NCI-H2196 (cell line): ENCODE results near the gene KNDC1.

Experiments
- DNase-seq: peaks from one replicate; lab custom pipeline; 2025; ENCODE audit not compliant: unreplicated experiment; lab: John Stamatoyannopoulos, UW

The KNDC1 gene

DNA sequence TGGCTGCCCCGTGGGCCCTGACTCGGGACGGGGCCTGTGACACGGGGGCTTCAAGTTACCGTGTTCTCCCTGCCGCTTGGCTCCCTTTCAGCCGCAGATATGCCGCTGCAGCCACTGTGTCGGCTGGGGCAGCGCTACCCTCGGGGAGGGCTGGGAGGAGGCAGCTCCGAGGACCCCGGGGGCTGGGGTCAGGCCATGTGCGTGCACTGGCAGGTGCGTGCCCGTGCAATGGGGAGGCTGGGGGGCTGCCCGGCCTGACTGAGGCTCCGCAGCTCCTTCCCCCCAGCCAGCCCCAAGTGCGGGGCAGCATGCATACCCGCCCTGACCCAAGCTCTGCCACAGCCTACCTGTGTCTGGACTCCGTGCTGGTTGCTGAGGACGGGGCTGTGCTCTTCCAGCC, 29.2 kb downstream of the KNDC1 start:
- DNase-seq = no peak

- DNase-seq = no peak
Measured at GRCh38 chr10:133189726-133190125, 29.7 kb downstream of the KNDC1 start.

DNA sequence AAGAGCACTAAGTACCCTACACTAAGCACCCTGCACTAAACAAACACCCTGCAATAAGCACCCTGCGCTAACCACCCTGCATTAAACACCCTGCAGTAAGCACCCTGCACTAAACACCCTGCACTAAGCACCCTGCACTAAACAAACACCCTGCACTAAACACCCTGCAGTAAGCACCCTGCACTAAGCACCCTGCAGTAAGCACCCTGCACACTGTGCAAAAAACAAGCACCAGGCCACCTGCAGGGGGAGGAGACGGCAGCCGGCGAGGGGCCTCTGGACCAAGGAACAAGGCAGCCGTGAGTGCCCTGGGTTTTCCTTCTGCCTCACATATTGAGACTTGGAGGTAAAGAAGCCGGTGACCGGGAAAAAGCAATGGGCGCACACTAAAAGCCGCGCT, 30.2 kb downstream of the KNDC1 start:
- no peak for DNase-seq

DNA sequence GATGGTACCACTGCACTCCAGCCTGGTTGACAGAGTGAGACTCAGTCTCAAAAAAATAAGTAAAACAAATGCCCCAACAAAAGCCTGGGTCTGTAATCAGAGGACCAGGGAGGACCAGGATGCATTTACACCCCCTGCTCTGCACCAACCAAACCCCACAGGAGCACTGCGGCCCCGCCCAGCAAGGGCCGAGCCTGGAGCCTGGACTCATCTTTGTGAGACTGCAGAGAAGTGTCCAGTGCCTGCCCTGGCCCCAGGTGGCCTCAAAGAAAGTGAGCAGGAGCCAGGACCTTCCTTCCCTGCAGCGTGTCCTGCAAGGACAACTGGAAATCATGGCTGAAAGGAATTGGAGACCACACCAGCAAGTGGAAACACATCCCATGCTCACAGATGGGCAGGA, 31.6 kb downstream of the KNDC1 start:
- no peak for DNase-seq

DNA sequence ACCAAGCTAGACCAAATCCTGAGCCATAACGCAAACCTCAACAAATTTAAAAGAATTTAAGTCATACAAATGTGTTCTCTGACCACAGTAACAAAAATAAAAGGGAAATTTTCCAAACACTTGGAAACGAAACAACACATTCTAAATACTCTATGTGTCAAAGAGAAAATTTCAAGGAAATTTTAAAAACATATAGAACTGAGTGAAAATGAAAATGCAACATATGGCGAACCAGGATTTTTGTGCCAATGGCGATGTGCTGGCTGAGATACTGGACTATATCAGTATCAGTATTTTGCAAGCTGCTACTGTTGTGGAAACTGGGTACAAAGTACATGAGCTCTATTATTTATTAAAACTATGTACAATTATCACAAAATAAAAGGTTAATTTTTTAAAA, 34.1 kb downstream of the KNDC1 start:
- no peak for DNase-seq

GRCh38 chr10:133195096-133195495, 35.1 kb downstream of the KNDC1 start:
- no peak for DNase-seq

- DNase-seq = no peak
Measured at GRCh38 chr10:133195611-133196010, 35.6 kb downstream of the KNDC1 start.

GRCh38 chr10:133196221-133196915, 36.3 kb downstream of the KNDC1 start:
- no peak for DNase-seq

DNA sequence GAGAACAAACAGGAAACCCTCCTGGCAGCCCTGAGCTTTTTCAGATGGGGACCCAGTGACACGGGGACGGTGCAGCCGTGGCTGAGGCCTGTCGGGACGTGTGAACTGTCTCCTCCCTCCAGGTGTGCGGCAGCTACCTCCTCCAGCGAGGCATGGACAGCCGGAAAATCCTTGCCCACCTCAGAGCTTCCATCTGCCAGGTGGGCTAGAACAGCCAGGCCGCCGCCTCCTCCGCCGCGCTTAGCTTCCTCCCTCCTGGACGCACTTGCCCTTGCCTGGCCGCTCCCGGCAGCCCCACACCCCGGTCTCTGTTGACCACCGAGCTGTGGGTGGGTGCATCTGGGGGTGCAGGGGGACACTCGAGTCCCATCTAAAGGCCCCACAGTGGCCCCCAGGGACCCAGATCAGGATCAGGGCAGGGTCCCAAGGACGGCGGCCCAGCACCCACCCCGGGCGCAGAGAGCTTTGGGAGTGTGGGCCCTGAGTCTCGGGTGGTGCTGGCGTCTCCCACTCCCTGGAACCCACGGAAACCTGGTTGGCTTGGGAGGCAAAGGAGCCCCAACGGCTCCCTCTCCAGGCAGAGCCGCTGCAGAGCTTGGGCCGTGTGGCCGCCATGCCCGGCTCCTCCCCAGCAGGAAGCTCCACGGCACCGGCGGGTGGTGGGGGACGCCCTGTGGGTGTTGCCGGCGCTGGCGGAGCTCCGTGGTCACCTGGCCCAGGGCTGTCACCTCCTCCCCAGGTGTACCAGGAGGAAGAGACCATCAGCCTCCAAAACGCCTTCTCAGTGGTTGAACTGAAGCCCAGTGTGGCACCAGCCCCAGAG, 37.1 kb downstream of the KNDC1 start:
- no peak for DNase-seq

GRCh38 chr10:133197786-133198185, 37.8 kb downstream of the KNDC1 start:
- no peak for DNase-seq

DNA sequence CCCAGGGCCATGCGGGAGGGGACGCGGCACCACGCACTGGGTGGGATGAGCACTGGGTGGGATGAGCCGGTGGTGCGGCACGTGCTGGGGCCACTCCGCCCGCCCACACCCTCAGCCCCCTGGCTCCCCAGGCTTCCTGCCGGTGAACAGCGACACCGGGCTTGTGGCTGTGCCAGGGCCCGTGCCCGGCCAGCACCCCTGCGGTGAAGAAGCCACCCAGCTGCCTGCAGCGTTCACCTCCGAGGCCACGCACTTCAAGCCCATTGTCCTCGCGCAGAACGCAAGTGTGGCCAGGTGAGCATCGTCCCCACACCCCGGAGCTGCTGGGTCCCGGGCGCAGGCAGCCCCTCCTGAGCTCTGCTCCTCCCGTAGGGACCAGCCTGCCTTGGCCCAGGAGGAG, 38.2 kb downstream of the KNDC1 start:
- no peak for DNase-seq

DNA sequence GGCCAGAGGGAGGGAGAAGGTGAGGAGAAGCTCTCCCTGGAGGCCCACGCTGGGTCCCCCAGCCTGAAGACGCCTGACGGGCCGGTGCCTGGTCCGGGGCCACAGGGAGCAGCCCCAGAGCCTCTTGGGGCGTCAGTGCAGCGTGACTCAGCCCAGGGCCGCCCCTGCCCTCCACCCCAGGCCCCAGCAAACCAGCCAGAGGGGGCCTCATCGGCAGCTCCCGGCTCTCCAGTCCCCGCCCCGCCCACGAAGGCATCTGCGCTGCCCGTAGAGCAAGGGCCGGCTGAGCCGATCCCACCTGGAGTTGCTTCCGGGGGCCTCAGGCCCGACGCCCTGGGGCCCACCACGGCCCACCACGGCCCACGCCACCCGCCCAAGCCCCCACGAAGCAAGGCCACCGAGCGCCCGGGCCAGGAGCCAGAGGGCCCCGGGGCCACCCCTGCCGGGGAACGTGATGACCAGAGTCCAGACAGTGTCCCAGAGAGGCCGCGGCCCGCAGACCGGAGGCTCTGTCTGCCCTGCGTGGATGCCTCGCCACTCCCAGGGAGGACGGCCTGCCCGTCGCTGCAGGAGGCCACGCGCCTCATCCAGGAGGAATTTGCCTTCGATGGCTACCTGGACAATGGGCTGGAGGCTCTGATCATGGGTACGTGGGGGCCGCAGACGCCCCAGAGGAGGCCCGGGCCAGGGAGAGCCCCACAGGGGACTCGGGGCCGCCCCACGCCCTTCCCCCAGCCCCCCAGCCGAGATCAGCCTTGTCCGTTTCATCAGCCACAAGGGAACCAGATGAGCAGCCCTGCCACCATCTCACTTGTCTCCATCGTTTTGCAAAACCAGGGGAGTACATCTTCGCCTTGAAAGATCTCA, 38.8 kb downstream of the KNDC1 start:
- no peak for DNase-seq

- no peak for DNase-seq
Measured at GRCh38 chr10:133199488-133199885, 39.5 kb downstream of the KNDC1 start.

DNA sequence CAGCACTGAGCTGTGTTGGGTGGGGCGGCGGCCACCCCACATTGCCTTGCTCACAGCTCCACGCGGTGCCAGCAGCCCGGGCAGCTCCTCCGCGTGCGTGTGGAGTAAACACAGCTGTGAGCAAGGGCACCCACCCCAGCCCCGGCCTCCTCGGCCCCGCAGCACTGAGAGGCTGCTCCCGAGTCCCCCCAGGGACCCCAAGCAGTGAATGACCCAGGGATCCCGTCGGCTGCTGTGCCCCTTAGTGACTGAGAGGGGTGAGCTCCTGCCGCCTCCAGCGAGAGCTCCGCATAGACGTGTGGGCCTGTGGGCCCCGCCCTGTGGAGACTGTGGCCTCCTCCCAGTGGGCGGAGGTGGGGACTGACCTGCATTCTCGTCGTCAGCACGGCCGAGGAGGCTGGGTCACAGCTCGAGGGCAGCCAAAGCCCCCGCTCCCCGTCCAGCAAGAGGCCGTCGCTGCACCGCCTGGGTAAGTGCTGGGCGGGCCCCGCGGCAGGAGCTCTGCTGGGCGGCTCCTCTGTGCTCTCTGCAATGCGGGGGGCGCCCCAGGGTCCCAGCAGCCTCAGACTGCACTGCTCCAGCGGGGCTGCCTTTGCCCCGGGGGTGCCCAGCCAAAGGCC, 40.1 kb downstream of the KNDC1 start:
- no peak for DNase-seq

GRCh38 chr10:133200621-133201031, 40.6 kb downstream of the KNDC1 start:
- no peak for DNase-seq

- no peak for DNase-seq
Measured at GRCh38 chr10:133201151-133201947, 41.3 kb downstream of the KNDC1 start.

GRCh38 chr10:133201948-133202725, 42.1 kb downstream of the KNDC1 start:
- no peak for DNase-seq

DNA sequence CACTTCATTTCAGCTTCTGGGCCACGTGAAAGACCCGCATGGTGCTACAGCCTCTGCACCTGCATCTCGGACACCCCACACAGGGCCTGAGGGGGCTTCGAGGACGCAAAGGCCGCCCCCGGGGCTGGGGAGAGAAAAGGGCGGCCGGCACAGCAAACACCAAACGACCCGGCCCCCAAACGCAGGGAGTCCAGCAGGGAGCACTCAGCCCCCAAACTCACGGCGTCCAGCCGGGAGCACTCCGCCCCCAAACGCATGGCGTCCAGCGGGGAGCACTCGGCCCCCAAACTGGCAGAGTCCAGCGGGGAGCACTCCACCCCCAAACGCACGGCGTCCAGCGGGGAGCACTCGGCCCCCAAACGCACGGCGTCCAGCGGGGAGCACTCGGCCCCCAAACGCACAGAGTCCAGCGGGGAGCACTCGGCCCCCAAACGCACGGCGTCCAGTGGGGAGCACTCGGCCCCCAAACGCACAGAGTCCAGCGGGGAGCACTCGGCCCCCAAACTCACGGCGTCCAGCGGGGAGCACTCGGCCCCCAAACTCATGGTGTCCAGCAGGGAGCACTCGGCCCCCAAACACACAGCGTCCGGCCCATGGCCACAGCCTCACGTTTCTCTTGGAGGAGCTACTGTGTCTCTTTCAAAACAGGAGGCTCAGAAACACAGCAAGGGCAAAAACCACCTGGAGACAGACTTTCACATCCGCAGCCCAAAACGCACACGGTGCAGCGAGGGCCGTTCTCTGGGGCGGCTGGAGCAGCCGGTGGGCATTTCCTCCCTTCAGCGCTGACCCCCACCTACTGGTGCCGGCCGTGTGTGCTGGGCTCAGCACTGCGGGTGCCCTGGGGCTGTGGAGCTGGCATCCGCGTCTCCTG, 43.0 kb downstream of the KNDC1 start:
- no peak for DNase-seq
